ENCODE results near the gene EPHA10.
"Not testable (repeated sequence)": the region's sequence is repeated elsewhere in the genome, so short reads cannot be mapped to it uniquely, and the experiment has no call there.

Gene EPHA10

GRCh38 chr1:37752583-37753471 lies 12.1 kb downstream of the EPHA10 start:
- Histone ChIP-seq H3K4me1 (ENCODE audit: control insufficient read depth, insufficient read depth, low read length) (no peaks in the 10 kb centered on the region), H3K9me3 (ENCODE audit: control insufficient read depth, insufficient read depth, low read depth, low read length) (no peaks in the 10 kb centered on the region), H3K36me3 (ENCODE audit: control insufficient read depth, insufficient read depth, low read length) (no peaks in the 10 kb centered on the region), H3K27ac (ENCODE audit: low read depth, low read length) (no peak overlapping the region), H3K4me3 (ENCODE audit: low read depth, low read length) (peak overlapping the region; percentile 58), H3K9ac (ENCODE audit: low read length) (peak overlapping the region; percentile 16), H3K27me3 (ENCODE audit: control insufficient read depth, insufficient read depth, low read length) (peaks cover 94% of the 10 kb centered on the region)

DNA sequence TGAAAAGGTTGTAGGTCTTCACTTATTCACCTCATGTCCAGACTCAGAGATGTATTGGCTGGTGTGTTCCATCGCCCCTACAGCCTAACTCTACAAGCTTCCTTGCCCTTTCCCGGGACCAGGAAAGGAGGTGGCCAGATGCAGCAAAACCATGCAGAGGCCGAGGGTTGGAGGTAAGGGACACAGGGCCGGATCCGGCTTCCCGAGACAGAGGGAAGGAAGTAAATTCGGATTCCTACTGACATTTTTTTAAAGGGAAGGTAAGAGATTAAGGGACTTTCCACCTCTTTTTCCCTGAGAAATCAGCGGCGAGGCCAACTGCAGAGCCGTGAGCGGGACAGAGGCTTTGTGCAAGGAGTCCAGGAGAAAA lies 12.7 kb downstream of the EPHA10 start:
- H3K36me3 ChIP-seq (ENCODE audit: control insufficient read depth, insufficient read depth, low read length): no peaks in the 10 kb centered on the region
- no peak overlapping the region for H3K9ac ChIP-seq (ENCODE audit: low read length)
- H3K9me3 ChIP-seq (ENCODE audit: control insufficient read depth, insufficient read depth, low read depth, low read length): no peaks in the 10 kb centered on the region
- peaks cover 90% of the 10 kb centered on the region for H3K27me3 ChIP-seq (ENCODE audit: control insufficient read depth, insufficient read depth, low read length)
- H3K4me1 ChIP-seq (ENCODE audit: control insufficient read depth, insufficient read depth, low read length): no peaks in the 10 kb centered on the region
- H3K27ac ChIP-seq (ENCODE audit: low read depth, low read length): no peak overlapping the region
- peak overlapping the region; percentile 58; the same call in 1 of the 2 replicates for H3K4me3 ChIP-seq (ENCODE audit: low read depth, low read length)

GRCh38 chr1:37748565-37748964 lies 16.4 kb downstream of the EPHA10 start:
- peaks cover 68% of the 10 kb centered on the region for H3K27me3 ChIP-seq (ENCODE audit: control insufficient read depth, insufficient read depth, low read length)
- H3K9me3 ChIP-seq (ENCODE audit: control insufficient read depth, insufficient read depth, low read depth, low read length): peaks cover 2% of the 10 kb centered on the region; the same call in 1 of the 2 replicates
- no peaks in the 10 kb centered on the region for H3K4me1 ChIP-seq (ENCODE audit: control insufficient read depth, insufficient read depth, low read length)
- no peak overlapping the region for H3K4me3 ChIP-seq (ENCODE audit: low read depth, low read length)
- no peak overlapping the region for H3K27ac ChIP-seq (ENCODE audit: low read depth, low read length)
- no peaks in the 10 kb centered on the region for H3K36me3 ChIP-seq (ENCODE audit: control insufficient read depth, insufficient read depth, low read length)
- H3K9ac ChIP-seq (ENCODE audit: low read length): no peak overlapping the region

- Histone ChIP-seq H3K9me3 (ENCODE audit: control insufficient read depth, insufficient read depth, low read depth, low read length) (peaks cover 2% of the 10 kb centered on the region; the same call in 1 of the 2 replicates), H3K4me1 (ENCODE audit: control insufficient read depth, insufficient read depth, low read length) (no peaks in the 10 kb centered on the region), H3K9ac (ENCODE audit: low read length) (no peak overlapping the region), H3K4me3 (ENCODE audit: low read depth, low read length) (no peak overlapping the region), H3K27me3 (ENCODE audit: control insufficient read depth, insufficient read depth, low read length) (peaks cover 61% of the 10 kb centered on the region), H3K27ac (ENCODE audit: low read depth, low read length) (no peak overlapping the region), H3K36me3 (ENCODE audit: control insufficient read depth, insufficient read depth, low read length) (no peaks in the 10 kb centered on the region)
Observed at GRCh38 chr1:37746806-37747205, 18.1 kb downstream of the EPHA10 start.

- Histone ChIP-seq H3K9ac (ENCODE audit: low read length) (no peak overlapping the region), H3K27me3 (ENCODE audit: control insufficient read depth, insufficient read depth, low read length) (peaks cover 42% of the 10 kb centered on the region), H3K27ac (ENCODE audit: low read depth, low read length) (no peak overlapping the region), H3K4me3 (ENCODE audit: low read depth, low read length) (no peak overlapping the region), H3K9me3 (ENCODE audit: control insufficient read depth, insufficient read depth, low read depth, low read length) (peaks cover under 1% of the 10 kb centered on the region; the same call in 1 of the 2 replicates), H3K4me1 (ENCODE audit: control insufficient read depth, insufficient read depth, low read length) (no peaks in the 10 kb centered on the region), H3K36me3 (ENCODE audit: control insufficient read depth, insufficient read depth, low read length) (no peaks in the 10 kb centered on the region)
Observed at GRCh38 chr1:37741662-37742061, 23.3 kb downstream of the EPHA10 start.

DNA sequence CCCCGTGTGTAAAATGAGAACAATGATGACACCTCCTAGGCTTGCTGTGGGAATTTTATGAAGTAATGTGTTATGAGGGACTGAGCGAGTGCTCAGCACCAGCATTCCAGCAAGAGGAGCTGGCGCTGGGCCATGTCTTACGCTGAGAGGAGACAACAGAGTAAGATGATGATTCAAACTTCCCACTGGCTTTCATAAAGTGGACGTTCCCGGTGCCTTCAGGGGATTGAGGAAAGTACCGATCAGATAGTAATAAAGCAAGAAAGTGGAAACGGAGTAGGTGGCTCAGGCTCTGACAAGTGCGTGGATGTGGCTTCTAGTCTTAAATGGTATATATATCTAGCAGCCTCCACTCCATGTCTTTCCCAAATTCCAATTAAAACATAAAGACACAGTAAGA lies 23.8 kb downstream of the EPHA10 start:
- Histone ChIP-seq H3K27me3 (ENCODE audit: control insufficient read depth, insufficient read depth, low read length) (peaks cover 42% of the 10 kb centered on the region), H3K4me1 (ENCODE audit: control insufficient read depth, insufficient read depth, low read length) (no peaks in the 10 kb centered on the region), H3K4me3 (ENCODE audit: low read depth, low read length) (no peak overlapping the region), H3K27ac (ENCODE audit: low read depth, low read length) (no peak overlapping the region), H3K9me3 (ENCODE audit: control insufficient read depth, insufficient read depth, low read depth, low read length) (no peaks in the 10 kb centered on the region), H3K9ac (ENCODE audit: low read length) (no peak overlapping the region), H3K36me3 (ENCODE audit: control insufficient read depth, insufficient read depth, low read length) (no peaks in the 10 kb centered on the region)

- Histone ChIP-seq H3K4me3 (ENCODE audit: low read depth, low read length) (no peak overlapping the region), H3K27me3 (ENCODE audit: control insufficient read depth, insufficient read depth, low read length) (peaks cover 52% of the 10 kb centered on the region), H3K4me1 (ENCODE audit: control insufficient read depth, insufficient read depth, low read length) (no peaks in the 10 kb centered on the region), H3K9me3 (ENCODE audit: control insufficient read depth, insufficient read depth, low read depth, low read length) (no peaks in the 10 kb centered on the region), H3K9ac (ENCODE audit: low read length) (no peak overlapping the region), H3K36me3 (ENCODE audit: control insufficient read depth, insufficient read depth, low read length) (no peaks in the 10 kb centered on the region), H3K27ac (ENCODE audit: low read depth, low read length) (no peak overlapping the region)
Observed at GRCh38 chr1:37739222-37739621, 25.7 kb downstream of the EPHA10 start.

DNA sequence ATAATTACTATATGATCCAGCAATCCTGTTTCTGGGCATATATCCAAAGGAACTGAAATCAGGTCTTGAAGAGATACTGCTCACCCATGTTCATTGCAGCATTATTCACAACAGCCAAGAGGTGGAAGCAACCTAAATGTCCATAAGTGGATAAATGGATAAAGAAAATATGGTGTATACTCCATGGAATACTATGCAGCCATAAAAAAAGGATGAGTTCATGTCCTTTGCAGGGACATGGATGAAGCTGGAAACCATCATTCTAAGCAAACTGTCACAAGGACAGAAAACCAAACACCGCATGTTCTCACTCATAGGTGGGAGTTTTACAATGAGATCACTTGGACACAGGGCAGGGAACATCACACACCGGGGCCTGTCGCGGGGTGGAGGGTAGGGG lies 26.3 kb downstream of the EPHA10 start:
- H3K36me3 ChIP-seq (ENCODE audit: control insufficient read depth, insufficient read depth, low read length); H3K4me1 ChIP-seq (ENCODE audit: control insufficient read depth, insufficient read depth, low read length); H3K9ac ChIP-seq (ENCODE audit: low read length); H3K9me3 ChIP-seq (ENCODE audit: control insufficient read depth, insufficient read depth, low read depth, low read length); H3K27ac ChIP-seq (ENCODE audit: low read depth, low read length); H3K4me3 ChIP-seq (ENCODE audit: low read depth, low read length): not testable (repeated sequence)
- peaks cover 57% of the 10 kb centered on the region for H3K27me3 ChIP-seq (ENCODE audit: control insufficient read depth, insufficient read depth, low read length)

- H3K4me1 ChIP-seq (ENCODE audit: control insufficient read depth, insufficient read depth, low read length); H3K9me3 ChIP-seq (ENCODE audit: control insufficient read depth, insufficient read depth, low read depth, low read length); H3K9ac ChIP-seq (ENCODE audit: low read length); H3K27ac ChIP-seq (ENCODE audit: low read depth, low read length); H3K36me3 ChIP-seq (ENCODE audit: control insufficient read depth, insufficient read depth, low read length); H3K4me3 ChIP-seq (ENCODE audit: low read depth, low read length): not testable (repeated sequence)
- peaks cover 59% of the 10 kb centered on the region for H3K27me3 ChIP-seq (ENCODE audit: control insufficient read depth, insufficient read depth, low read length)
Observed at GRCh38 chr1:37737975-37738374, 26.9 kb downstream of the EPHA10 start.

DNA sequence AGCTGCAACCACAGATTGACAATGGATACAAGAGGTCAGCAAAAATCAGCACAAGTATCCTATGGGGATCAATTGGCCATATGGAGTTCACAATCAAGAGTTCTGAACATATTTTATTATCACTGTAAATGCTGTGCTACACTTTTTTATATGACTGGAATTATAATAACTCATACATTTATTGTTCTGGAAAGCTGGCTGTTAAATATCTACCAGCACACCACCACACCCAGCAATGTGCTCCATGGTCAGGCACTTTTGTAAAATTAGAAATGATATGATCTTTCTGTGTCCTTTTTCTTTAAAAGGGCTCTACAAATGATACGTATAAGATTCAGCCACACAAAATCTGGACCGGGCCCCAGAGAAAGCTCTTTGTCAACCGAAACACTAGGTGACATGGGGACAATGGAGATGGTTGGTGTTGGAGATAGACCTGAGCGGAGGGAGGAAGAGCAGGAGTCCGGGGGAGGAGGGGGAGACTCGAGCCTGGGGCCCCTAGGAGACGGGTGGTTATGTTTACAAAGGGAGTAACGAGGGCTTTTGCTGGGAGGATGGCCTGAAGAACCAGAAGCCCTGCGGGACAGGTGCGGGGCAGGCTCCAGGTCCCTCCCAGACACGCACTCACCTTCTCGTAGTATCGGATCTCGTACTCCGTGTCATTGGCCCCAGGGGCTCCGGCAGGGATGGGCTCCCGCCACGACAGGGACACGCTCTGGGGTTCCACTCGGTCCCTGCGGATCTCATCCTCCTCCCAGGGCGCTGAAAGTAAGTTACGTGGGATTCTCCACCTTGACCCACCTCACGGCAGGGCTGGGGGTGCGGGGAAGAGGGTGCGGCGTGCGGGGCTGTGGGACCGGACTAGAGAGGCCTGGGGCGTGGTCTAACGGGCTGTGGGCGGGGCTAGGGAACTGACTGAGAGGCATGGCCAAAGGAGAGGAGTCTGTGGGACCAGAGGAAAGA lies 30.0 kb downstream of the EPHA10 start:
- no peaks in the 10 kb centered on the region for H3K36me3 ChIP-seq (ENCODE audit: control insufficient read depth, insufficient read depth, low read length)
- peak overlapping the region; percentile 76 for H3K4me3 ChIP-seq (ENCODE audit: low read depth, low read length)
- no peak overlapping the region for H3K9ac ChIP-seq (ENCODE audit: low read length)

More for the DNA sequence above, 30.0 kb downstream of the EPHA10 start:
- Histone ChIP-seq H3K4me1 (ENCODE audit: control insufficient read depth, insufficient read depth, low read length) (no peaks in the 10 kb centered on the region), H3K27ac (ENCODE audit: low read depth, low read length) (no peak overlapping the region), H3K9me3 (ENCODE audit: control insufficient read depth, insufficient read depth, low read depth, low read length) (no peaks in the 10 kb centered on the region), H3K27me3 (ENCODE audit: control insufficient read depth, insufficient read depth, low read length) (peaks cover 51% of the 10 kb centered on the region)

Data from HUES6 (cell line).